Left lobe of liver (tissue), 2 donors: ENCODE results near the gene ATXN1. TPM values are rescaled to one million over a fixed set of nuclear protein-coding genes. Genes with fewer than 3 reads are reported as not detected.
A peak's percentile ranks its signal among the peaks of the same experiment; 100 is the strongest.
"Not testable (repeated sequence)": the region's sequence is repeated elsewhere in the genome, so short reads cannot be mapped to it uniquely, and the experiment has no call there.

ENCODE experiments used
- ATAC-seq: fragments of 200-7000 bp; cut with Tn5 transposase; one replicate; pipeline ENCODE4 v1.9.1; 2020; ENCODE audit warnings: mild to moderate bottlenecking, moderate library complexity
- DNase-seq: peaks from one replicate; pipeline ENCODE4 v3.0.0-alpha.2; 2020; ENCODE audit warnings: low spot score
- total RNA-seq: library from RNA; stranded (reverse); gene quantifications from one replicate; pipeline ENCODE4 v1.2.1, GENCODE V29; 2021
- donor health status: DM: no; HTN: no; CAD: no; lungs with moderate emphysema.
- donor health status: DM: no; HTN: yes; CAD: no.

Gene ATXN1
- total RNA-seq, 1 donor from 2014 or later = 29.5 TPM

- ATAC-seq = no peak
- no peak for DNase-seq
Measured at GRCh38 chr6:16548121-16548520, 213.1 kb downstream of the ATXN1 start.

- no peak for ATAC-seq
- DNase-seq = no peak
Measured at GRCh38 chr6:16547587-16547986, 213.7 kb downstream of the ATXN1 start.

DNA sequence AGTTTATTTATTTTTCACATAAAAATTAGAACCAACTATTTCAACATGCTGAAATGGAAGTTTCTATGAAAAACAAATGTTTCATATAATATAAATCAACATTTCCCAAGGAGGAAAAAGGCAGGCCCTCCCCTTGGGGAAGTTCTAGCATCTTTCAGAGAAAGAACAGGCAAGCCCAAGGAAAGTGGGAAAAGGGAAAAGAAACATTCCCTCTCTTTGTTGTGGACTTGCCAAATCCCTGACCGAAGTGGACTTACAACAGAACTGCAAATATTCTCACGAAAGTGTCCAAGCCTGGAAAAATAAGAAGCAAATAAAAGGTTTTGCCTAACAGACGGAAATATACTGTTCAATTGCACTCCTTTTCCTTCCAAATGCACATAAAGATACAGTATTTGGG, 214.4 kb downstream of the ATXN1 start:
- ATAC-seq (peak; percentile 20), DNase-seq (no peak)

GRCh38 chr6:16545382-16545781, 215.9 kb downstream of the ATXN1 start:
- ATAC-seq (no peak), DNase-seq (no peak)

DNA sequence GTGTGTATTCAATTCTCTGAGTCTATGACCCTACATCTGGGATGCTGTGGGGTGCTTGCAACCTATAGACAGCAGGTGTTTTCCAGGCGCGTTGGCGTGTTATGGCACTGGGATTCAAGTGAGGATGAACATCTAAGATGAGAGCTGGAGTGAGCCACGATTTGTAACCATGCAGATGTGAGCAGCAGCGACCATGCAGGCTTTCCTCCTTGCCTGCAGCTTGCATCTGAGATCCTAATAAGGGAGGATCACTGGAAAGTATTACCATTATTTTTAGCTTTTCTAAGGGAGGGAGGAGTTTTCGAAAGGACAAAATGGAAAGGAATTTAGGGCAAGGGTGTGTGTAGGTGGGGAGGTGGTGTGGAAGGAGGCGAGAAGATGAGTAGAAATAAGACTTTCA, 216.7 kb downstream of the ATXN1 start:
- DNase-seq (no peak), ATAC-seq (no peak)

DNA sequence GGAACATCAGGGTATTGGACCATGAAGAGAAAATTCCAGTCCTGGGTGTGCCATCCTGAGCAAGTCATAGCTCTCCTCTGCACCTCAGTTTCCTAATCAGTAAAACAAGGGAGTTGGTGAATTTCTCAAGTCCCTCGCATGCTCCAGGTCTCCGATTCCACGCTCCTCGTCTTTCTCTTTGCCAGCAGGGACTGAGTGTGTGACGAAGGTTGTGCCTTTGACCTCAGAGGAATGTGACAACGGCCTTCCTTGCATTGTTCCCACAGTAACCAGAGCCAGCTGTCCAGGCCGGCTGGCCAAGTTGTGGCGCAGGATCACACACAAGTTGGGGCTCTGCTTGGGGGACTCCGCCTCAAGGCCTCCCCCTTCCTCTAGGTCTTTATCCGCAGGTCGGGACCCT, 217.3 kb downstream of the ATXN1 start:
- DNase-seq (no peak), ATAC-seq (peak; percentile 21)

DNA sequence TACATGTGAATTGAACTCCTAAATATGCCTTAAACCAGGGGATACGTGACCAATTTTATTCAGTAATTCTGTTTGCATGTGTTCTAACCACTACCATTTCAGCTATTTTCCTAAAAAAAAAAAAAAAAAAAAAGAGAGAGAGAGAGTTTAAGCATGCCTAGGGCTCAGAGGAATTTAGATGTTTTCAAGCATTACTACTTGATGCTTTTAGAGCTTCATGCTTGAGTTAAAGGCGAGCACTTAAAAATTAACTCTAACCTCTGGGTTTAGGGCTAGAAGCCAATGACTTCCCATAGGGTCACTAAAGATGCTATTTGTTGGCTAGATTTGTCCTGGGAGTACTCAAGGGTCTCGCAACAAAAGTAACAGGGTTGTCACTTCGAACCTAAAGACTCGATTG, 217.7 kb downstream of the ATXN1 start:
- no peak for DNase-seq
- ATAC-seq = no peak

GRCh38 chr6:16542070-16542469, 219.2 kb downstream of the ATXN1 start:
- DNase-seq (no peak), ATAC-seq (no peak)

DNA sequence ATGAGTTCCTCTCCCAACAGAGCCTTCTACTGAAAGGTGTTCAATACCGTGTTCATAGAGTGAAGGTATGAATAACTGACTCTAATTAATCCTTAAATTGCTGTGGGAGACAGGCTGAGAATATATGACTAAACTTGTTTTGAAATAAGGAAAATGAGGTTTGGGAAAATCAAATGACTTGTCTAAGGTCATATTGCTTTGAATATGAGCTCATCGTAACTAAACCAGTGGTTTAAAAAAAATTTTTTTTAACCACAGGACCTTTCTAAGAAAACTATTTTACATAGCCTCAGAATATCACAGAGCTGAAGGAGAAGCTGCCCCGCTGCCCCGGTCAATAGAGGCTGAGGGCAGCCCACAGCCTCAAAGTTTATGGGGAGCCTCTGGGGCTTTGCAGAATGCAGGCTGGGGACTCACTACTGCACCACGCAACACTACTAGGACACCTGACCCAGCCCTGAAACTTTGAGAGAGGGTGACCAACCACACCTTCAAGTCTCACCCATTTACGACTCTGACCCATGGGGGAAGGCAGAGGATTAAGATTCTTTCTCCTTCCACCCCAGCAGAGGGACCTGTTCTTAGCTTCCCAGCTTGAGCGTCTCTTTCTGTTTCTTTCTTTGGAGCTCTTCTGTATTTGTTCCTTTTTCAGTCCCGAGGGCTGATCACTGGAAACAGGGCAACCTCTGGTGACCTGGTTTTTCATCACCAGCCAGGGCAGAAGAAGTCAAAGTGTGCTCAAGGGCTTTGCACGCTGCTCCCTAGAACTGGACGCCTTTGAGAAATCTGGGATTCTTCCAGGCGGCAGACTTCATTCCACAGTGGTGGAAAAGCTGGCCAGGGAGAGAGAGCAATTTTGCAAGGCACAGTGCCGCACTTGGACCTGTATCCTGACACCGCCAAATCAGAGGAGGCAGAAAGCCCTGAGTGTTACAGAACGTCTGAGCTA, 220.2 kb downstream of the ATXN1 start:
- peak; percentile 48 for DNase-seq
- ATAC-seq = peak; percentile 74

DNA sequence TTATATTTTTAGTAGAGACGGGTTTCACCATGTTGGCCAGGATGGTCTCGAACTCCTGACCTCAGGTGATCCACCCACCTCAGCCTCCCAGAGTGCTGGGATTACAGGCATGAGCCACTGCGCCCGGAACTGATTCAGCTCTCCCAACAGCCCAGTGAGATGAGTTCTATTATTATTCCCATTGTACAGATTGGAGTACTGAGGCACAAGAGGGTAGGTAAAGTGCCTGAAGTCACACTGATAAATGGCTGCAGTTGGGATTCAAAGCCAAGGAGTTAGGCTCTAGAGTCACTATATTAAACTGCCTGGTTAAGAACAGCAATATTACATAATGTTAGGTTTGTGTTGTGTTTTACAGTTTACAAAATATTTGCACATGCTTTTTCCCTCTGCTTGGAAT, 220.9 kb downstream of the ATXN1 start:
- not testable (repeated sequence) for ATAC-seq, DNase-seq

DNA sequence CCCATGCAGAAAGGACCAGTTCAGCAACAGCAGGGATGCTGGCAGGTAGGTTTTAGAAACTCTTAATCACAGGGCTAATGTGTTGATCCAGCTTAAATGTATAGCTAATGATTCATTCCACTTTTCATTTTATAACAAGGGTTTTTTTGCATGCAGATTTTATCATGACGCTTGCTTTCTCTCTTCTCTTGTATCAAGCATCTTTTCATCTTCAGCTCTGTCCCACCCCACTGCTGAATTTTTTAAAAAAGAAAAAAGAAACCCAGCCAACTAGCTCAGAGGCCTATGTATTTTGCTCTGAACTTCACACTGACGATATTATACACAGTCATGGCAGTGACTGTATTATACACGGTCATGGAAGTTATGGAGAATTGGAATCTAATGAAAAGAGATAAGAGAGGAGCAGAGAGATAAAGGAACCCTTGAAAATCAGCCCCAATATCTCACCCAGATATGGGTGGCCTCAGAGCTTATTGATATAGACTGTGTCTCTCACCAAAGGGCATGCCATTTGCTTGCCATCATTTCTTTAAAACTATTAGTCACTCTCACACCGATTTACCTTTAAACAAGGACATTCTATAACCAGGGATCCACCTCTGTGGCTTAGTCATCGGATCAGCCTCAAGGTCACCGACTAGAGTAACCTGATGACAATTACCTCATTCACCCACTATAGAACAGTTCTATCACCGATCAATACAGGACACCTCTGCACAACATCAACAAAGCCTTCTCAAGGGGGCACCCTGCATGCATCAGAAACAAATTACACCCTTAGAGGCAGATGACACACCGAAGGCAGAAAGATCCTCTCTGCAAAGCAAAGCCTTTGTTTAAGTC, 222.0 kb downstream of the ATXN1 start:
- ATAC-seq (no peak), DNase-seq (no peak)

GRCh38 chr6:16535564-16535963, 225.7 kb downstream of the ATXN1 start:
- ATAC-seq (peak; percentile 48), DNase-seq (no peak)

- DNase-seq (no peak), ATAC-seq (no peak)
Measured at GRCh38 chr6:16533721-16534136, 227.5 kb downstream of the ATXN1 start.

DNA sequence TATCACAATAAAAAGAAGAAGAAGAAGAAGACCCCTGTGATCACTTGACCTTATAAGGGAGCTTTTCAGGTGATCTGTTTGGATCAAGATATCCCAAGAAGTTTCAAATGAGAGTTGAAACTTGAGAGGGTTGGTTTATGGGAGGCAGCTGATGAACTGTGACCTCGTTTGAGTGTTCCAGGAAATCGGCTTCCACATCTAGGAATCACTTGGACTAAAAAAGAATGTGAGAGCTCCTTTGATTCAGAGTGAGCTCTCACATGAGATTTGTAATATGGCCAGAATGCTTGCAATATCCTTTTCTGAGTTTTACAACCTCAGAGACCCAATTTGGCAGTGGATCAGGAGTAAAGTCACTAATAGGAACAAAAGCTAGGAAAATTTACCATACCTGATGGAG, 228.1 kb downstream of the ATXN1 start:
- DNase-seq (no peak), ATAC-seq (no peak)

DNA sequence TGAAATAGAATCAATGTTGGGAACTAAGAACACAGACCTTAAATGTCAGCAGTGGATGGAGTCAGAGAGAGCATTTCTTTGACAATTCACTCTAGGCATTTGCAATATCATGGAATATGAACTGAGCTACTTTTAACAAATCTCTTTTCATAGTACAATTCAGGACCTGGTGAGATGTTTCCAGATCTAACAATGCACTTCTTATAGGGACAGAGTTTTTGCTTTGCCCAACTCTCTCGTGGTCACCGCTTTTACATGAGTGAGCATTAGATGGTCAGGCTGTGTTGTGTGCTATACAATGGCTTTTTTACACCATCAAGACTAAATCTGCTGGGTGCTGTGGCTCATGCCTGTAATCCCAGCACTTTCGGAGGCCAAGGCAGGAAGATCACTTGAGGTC, 233.6 kb downstream of the ATXN1 start:
- no peak for ATAC-seq

DNA sequence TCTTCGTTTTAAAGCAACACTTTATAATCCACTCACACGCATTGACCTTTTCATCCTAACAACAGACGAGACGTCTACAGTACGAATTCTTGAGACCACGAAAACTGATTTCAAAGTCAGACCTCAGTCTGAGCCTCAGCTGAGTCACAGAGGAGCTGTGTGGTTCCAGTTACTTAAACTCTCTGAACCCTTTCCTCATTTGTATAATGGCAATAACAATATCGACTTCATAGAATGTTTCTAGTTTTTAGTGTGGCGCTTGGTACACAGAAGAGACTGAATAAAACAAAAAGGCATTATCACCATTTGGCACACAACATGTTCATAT, 236.9 kb downstream of the ATXN1 start:
- no peak for DNase-seq
- ATAC-seq = no peak

More for the DNA sequence above, 233.6 kb downstream of the ATXN1 start:
- no peak for DNase-seq

DNA sequence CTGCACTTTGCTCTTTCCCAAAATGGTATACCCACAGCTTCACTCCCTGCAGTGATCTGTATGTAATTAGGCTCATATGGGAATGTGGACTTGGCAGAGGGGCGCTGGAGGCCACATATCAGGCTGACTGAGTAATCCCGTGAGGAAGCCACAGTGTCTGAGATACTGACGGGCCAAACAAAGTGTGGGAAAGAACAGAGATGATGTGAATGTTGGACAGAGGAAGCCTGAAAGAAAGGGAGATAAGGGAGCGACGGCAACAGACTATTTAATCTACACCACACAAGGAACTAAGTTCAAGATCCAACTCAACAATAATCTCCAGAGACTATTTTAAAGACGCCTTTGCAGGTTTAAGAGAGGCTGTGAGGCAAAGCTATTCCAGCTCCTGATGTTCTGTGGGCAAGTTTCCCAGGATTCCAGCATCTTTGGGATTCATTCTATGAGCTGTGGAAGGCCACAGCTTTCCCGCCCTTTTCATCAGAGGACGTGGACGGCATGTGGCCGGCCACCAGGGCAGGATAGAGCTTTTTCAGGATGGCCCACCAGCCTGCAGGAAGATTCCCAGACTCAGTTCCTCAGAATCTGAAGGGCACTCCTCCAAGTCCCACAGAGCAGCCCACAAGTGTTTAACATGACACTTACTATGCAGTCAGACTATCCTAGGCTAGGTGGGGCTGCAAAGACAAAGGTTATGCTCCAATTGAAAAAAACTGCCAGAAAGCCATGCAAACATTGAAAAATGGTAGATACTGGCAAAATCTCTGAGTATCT, 237.5 kb downstream of the ATXN1 start:
- DNase-seq (no peak), ATAC-seq (no peak)

- ATAC-seq (no peak), DNase-seq (no peak)
Measured at GRCh38 chr6:16522937-16523336, 238.3 kb downstream of the ATXN1 start.

DNA sequence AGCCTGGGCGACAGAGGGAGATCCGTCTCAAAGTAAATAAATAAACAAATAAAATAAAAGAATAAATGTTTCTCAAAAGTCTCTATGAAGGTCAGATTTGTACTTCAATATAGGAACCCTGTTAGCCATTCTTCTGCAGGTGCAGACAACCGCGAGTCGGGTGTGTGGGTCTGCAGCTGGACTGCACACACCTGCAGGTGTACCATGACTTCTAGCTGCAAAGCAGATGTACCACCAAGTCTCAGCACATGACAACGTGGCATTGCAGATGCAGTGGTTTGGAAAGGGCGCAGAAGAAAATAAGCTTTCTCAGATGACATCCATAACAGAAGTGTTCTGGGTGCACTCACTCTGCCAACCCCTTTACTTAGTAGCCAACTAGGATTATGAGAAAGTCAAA, 239.7 kb downstream of the ATXN1 start:
- DNase-seq (no peak), ATAC-seq (no peak)

DNA sequence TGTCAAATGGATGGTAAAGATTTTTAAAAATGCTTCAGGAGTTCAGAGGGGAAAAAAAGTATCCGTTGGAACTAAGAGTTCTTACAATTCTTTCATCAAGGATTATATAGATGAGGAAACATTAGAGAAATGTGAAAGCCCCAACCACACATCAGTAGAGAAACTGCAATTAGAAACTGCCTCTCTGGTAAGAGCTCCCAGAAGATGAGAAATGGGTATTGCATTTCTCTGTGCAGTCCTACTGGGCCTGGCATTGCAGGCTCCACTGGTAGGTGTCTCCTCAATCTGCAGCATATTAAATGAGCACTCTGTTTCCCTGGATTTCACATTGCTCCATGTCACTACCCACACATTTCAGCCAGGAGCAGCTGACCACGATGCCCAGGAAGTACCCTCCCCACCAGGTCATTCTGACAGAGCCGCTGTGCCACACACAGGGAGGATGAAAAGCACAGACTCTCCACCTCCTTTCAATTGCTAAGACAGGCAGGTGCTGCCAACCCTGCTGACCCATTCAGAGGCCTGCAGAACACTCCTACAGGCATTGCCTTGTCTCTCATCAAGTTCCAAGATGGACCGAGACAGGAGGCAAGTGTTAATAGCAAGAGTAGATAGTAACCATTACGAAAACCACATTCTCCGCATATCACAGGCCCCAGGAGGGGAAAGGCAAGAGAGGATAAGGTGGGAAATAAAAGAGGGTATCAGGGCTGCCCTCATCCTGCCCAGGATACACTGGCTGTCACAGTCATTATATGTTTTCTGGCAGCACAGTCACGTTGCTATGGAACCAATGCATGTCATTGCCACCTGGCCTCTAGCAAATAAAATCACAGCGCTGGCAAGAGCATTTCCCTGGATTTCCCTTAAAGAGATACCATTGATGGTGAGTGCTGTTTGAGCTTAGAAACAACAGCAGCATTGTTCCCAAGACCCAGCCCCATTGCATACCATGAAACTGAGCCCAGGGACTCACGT, 241.7 kb downstream of the ATXN1 start:
- ATAC-seq (no peak), DNase-seq (no peak)
